SK-N-MC (cell line): ENCODE results near the gene NNAT.

Experiments used
- EZH2 ChIP-seq: fragments of 200-600 bp; sonication (generic); IDR thresholded peaks from one replicate; pipeline ENCODE4 v1.6.1; 2017; ENCODE audit warnings: antibody characterized with exemption
- FOXP2 ChIP-seq: optimal IDR thresholded peaks from 2 replicates; pipeline ENCODE3; 2011; ENCODE audit warnings: mild to moderate bottlenecking, moderate library complexity; ENCODE audit not compliant: insufficient read depth; ENCODE audit errors: extremely low read length, control extremely low read depth
- POLR2AphosphoS5 ChIP-seq: IDR thresholded peaks from 2 replicates; pipeline ENCODE4 v1.6.1; 2012; ENCODE audit warnings: mild to moderate bottlenecking, low read depth, low read length, borderline replicate concordance

- TF ChIP-seq POLR2AphosphoS5 (no peak), EZH2 (no peak), FOXP2 (no peak)
Measured at GRCh38 chr20:37518606-37519507, 2.2 kb upstream of the NNAT start.
